Activated T-cell treated with anti-CD3 and anti-CD28 coated beads for 24 hours (primary cell): ENCODE results near the gene GLRA1.

ENCODE experiments used
- DNase-seq: peaks from one replicate; pipeline ENCODE4 v3.0.0-alpha.2; 2020; ENCODE audit warnings: low read depth

GLRA1 gene

GRCh38 chr5:151924564-151925301, at the start of gene GLRA1:
Gene GLRA1 (minus strand): TSS chr5:151924851. CDS start chr5:151924549, 302 bp downstream.
- peak; percentile 5 for DNase-seq

GRCh38 chr5:151970885-151971284, 46.2 kb upstream of the GLRA1 start:
- DNase-seq: no peak

- DNase-seq: no peak
Observed at GRCh38 chr5:151967865-151968264, 43.2 kb upstream of the GLRA1 start.

GRCh38 chr5:151966046-151966445, 41.4 kb upstream of the GLRA1 start:
- DNase-seq: no peak

- no peak for DNase-seq
Observed at GRCh38 chr5:151964471-151964870, 39.8 kb upstream of the GLRA1 start.

GRCh38 chr5:151961557-151961956, 36.9 kb upstream of the GLRA1 start:
- no peak for DNase-seq

GRCh38 chr5:151958111-151958510, 33.5 kb upstream of the GLRA1 start:
- no peak for DNase-seq

- DNase-seq: no peak
Observed at GRCh38 chr5:151956725-151957124, 32.1 kb upstream of the GLRA1 start.

GRCh38 chr5:151954255-151954654, 29.6 kb upstream of the GLRA1 start:
- DNase-seq: no peak

- no peak for DNase-seq
Observed at GRCh38 chr5:151953833-151954232, 29.2 kb upstream of the GLRA1 start.

GRCh38 chr5:151952238-151952637, 27.6 kb upstream of the GLRA1 start:
- no peak for DNase-seq

GRCh38 chr5:151950706-151951105, 26.1 kb upstream of the GLRA1 start:
- no peak for DNase-seq

- no peak for DNase-seq
Observed at GRCh38 chr5:151949701-151950308, 25.2 kb upstream of the GLRA1 start.

GRCh38 chr5:151949113-151949512, 24.5 kb upstream of the GLRA1 start:
- no peak for DNase-seq

- DNase-seq: no peak
Observed at GRCh38 chr5:151947931-151948608, 23.4 kb upstream of the GLRA1 start.

GRCh38 chr5:151937851-151938250, 13.2 kb upstream of the GLRA1 start:
- DNase-seq: no peak

- no peak for DNase-seq
Observed at GRCh38 chr5:151935135-151935695, 10.6 kb upstream of the GLRA1 start.

- no peak for DNase-seq
Observed at GRCh38 chr5:151931260-151931659, 6.6 kb upstream of the GLRA1 start.

GRCh38 chr5:151926188-151926587, 1.5 kb upstream of the GLRA1 start:
- DNase-seq: no peak

GRCh38 chr5:151925340-151925739, 689 bp upstream of the GLRA1 start:
- no peak for DNase-seq

- DNase-seq: no peak
Observed at GRCh38 chr5:151923866-151924476, 680 bp downstream of the GLRA1 start.

- no peak for DNase-seq
Observed at GRCh38 chr5:151921916-151922315, 2.7 kb downstream of the GLRA1 start.
